ENCODE measurements around the gene KRTAP29-1. TPM values are rescaled to one million over a fixed set of nuclear protein-coding genes. Genes with fewer than 3 reads are reported as not detected.

KRTAP29-1 gene
- polyA plus RNA-seq, 3 donors, result not detected

GRCh38 chr17:41301204-41301790, 1.4 kb downstream of the KRTAP29-1 start:
- Histone ChIP-seq H2AFZ (ENCODE audit: insufficient read depth, low read depth, low read length, poor library complexity, severe bottlenecking) (no peak overlapping the region), H3K27ac (ENCODE audit: low read depth in 1 of 2, low read length in 2 of 2) (no peak overlapping the region), H4K20me1 (ENCODE audit: insufficient read depth, low read length) (no peaks in the 10 kb centered on the region), H3K4me2 (replicated peaks; ENCODE audit: extremely low read depth, low read length, poor library complexity, severe bottlenecking) (no peak overlapping the region), H3K27me3 (ENCODE audit: control insufficient read depth in 2 of 2, insufficient read depth in 2 of 2, low read length in 2 of 2) (no peaks in the 10 kb centered on the region), H3K4me3 (replicated peaks in 1 of 3; ENCODE audit: low read depth in 2 of 3, low read length in 3 of 3) (no peak overlapping the region), H3K9me3 (replicated peaks in 1 of 2; ENCODE audit: control insufficient read depth in 1 of 2, insufficient read depth in 1 of 2, low read length in 2 of 2) (peaks cover 0 to 2% of the 10 kb centered on the region in 2 donors), H3K79me2 (ENCODE audit: insufficient read depth, low read length) (no peaks in the 10 kb centered on the region), H3K4me1 (ENCODE audit: control insufficient read depth in 1 of 2, insufficient read depth in 2 of 2, low read length in 2 of 2) (peaks cover 17 to 18% of the 10 kb centered on the region in 2 donors), H3K9ac (ENCODE audit: insufficient read depth, low read length, poor library complexity, severe bottlenecking) (no peak overlapping the region), H3K36me3 (replicated peaks in 1 of 2; ENCODE audit: control insufficient read depth in 1 of 2, insufficient read depth in 2 of 2, low read length in 2 of 2) (no peaks in the 10 kb centered on the region)
- TF ChIP-seq CTCF (IDR thresholded peaks at IDR 0.05), result no peak
- Mint-ChIP-seq H3K4me1 (peaks cover 20% of the 10 kb centered on the region), H3K4me3 (no peak overlapping the region), H3K27me3 (ENCODE audit: low read depth in 3 of 3) (peaks cover 0 to 10% (median 4%) of the 10 kb centered on the region in 3 donors), H3K36me3 (no peaks in the 10 kb centered on the region), H3K9me3 (peaks cover 0 to 12% (median 3%) of the 10 kb centered on the region in 7 donors), H3K27ac (no peak overlapping the region)
- DNase-seq, result no peak
- 55% methylated on average over 4 of the region's 5 CpGs for WGBS (ENCODE audit: insufficient coverage)
- intact Hi-C loops (cut with micrococcal nuclease), result no loop called here

- intact Hi-C loops (cut with micrococcal nuclease), result no loop called here
- no peak overlapping the region for H3K4me3 ChIP-seq (replicated peaks in 1 of 3; ENCODE audit: low read depth in 2 of 3, low read length in 3 of 3)
- peaks cover 14 to 15% of the 10 kb centered on the region in 2 donors for H3K4me1 ChIP-seq (ENCODE audit: control insufficient read depth in 1 of 2, insufficient read depth in 2 of 2, low read length in 2 of 2)
- Mint-ChIP-seq H3K27me3 (ENCODE audit: low read depth in 3 of 3) (peaks cover 1 to 12% (median 3%) of the 10 kb centered on the region in 3 donors), H3K36me3 (no peaks in the 10 kb centered on the region), H3K27ac (peak overlapping the region in 1 of 7 donors; percentile 50), H3K9me3 (peaks cover 0 to 12% (median 3%) of the 10 kb centered on the region in 7 donors), H3K4me1 (peaks cover 17% of the 10 kb centered on the region), H3K4me3 (no peak overlapping the region)
- TF ChIP-seq CTCF (IDR thresholded peaks at IDR 0.05), result no peak
- no peak overlapping the region for H3K9ac ChIP-seq (ENCODE audit: insufficient read depth, low read length, poor library complexity, severe bottlenecking)
- no peaks in the 10 kb centered on the region for H3K79me2 ChIP-seq (ENCODE audit: insufficient read depth, low read length)
- peaks cover 0 to 2% of the 10 kb centered on the region in 2 donors for H3K9me3 ChIP-seq (replicated peaks in 1 of 2; ENCODE audit: control insufficient read depth in 1 of 2, insufficient read depth in 1 of 2, low read length in 2 of 2)
- WGBS (ENCODE audit: insufficient coverage), result 93% methylated on average over 10 of the region's 20 CpGs
- H3K27me3 ChIP-seq (ENCODE audit: control insufficient read depth in 2 of 2, insufficient read depth in 2 of 2, low read length in 2 of 2), result no peaks in the 10 kb centered on the region
- H3K4me2 ChIP-seq (replicated peaks; ENCODE audit: extremely low read depth, low read length, poor library complexity, severe bottlenecking), result no peak overlapping the region
- no peak overlapping the region for H3K27ac ChIP-seq (ENCODE audit: low read depth in 1 of 2, low read length in 2 of 2)
- H3K36me3 ChIP-seq (replicated peaks in 1 of 2; ENCODE audit: control insufficient read depth in 1 of 2, insufficient read depth in 2 of 2, low read length in 2 of 2), result no peaks in the 10 kb centered on the region
- H2AFZ ChIP-seq (ENCODE audit: insufficient read depth, low read depth, low read length, poor library complexity, severe bottlenecking), result no peak overlapping the region
- no peak for DNase-seq
- no peaks in the 10 kb centered on the region for H4K20me1 ChIP-seq (ENCODE audit: insufficient read depth, low read length)
These were observed 4.1 kb downstream of the KRTAP29-1 start for GRCh38 chr17:41298458-41299135.
